ENCODE results near the gene SPOCK1. TPM values are rescaled to one million over a fixed set of nuclear protein-coding genes. Genes with fewer than 3 reads are reported as not detected.

The SPOCK1 gene
- total RNA-seq, 1 experiment from 2014 or later, result 10.9 TPM

DNA sequence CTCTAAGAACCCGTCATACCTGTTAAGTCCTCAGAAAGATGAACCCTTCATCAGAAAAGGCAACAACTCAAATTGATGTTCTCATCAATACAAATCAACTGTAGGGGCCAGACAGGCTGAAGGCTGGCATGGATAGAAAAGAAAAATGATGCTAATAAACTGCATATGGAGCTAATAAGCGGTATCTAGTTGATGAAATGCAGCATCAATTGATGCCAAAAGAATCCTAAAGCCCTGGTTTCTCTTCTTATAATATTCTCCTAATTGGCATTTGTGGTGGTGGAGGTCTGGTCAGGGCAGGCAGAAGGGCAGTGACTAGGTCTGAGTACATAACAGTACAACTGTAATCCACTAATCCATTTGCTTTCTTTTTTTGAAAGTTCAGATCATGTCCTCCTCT is 322.5 kb downstream of the SPOCK1 start:
- no peak overlapping the region for H2BK120ac ChIP-seq (ENCODE audit: low read depth, low read length, poor library complexity, severe bottlenecking)
- H3K23ac ChIP-seq (ENCODE audit: insufficient read length, low read depth, low read length), result no peak overlapping the region
- no peak overlapping the region for H2AFZ ChIP-seq (ENCODE audit: low read length)
- H4K5ac ChIP-seq (ENCODE audit: insufficient read length, low read depth, low read length), result no peak overlapping the region
- no peak overlapping the region for H3K4ac ChIP-seq (ENCODE audit: low read depth, low read length)
- Mint-ChIP-seq H3K4me1 (peaks cover 7 to 19% of the 10 kb centered on the region in 2 experiments; a peak in 3 of 4 replicates), H3K36me3 (ENCODE audit: insufficient read depth in 1 of 3, low read depth in 3 of 3) (no peaks in the 10 kb centered on the region), H3K27me3 (ENCODE audit: low read depth) (peaks cover 2% of the 10 kb centered on the region), H3K4me3 (no peak overlapping the region), H3K27ac (no peak overlapping the region), H3K9me3 (no peaks in the 10 kb centered on the region)
- H3K9me3 ChIP-seq (ENCODE audit: control insufficient read depth, low read depth, low read length), result no peaks in the 10 kb centered on the region
- H2BK12ac ChIP-seq (ENCODE audit: insufficient read length, low read depth, low read length), result no peak overlapping the region
- H3T11ph ChIP-seq (ENCODE audit: low read length), result no peak overlapping the region
- H2BK20ac ChIP-seq (ENCODE audit: low read depth, low read length, poor library complexity, severe bottlenecking), result no peak overlapping the region
- no peak overlapping the region for H4K91ac ChIP-seq (ENCODE audit: insufficient read length, low read depth, low read length)
- H3K79me1 ChIP-seq (ENCODE audit: insufficient read depth, low read depth, low read length, poor library complexity, severe bottlenecking), result no peaks in the 10 kb centered on the region
- no peaks in the 10 kb centered on the region for H3K4me1 ChIP-seq (ENCODE audit: insufficient read depth, low read length)
- no peak overlapping the region for H4K8ac ChIP-seq (replicated peaks; ENCODE audit: insufficient read length, low read depth, low read length)
- no peaks in the 10 kb centered on the region for H3K79me2 ChIP-seq (ENCODE audit: insufficient read depth, low read length)
- no peaks in the 10 kb centered on the region for H3K27me3 ChIP-seq (ENCODE audit: insufficient read depth, low read length)
- H3K27ac ChIP-seq (ENCODE audit: insufficient read length, low read depth, low read length), result no peak overlapping the region
- H2BK15ac ChIP-seq (ENCODE audit: low read depth, low read length), result no peak overlapping the region
- H2AK5ac ChIP-seq (ENCODE audit: insufficient read length, low read length), result no peak overlapping the region
- no peak overlapping the region for H3K18ac ChIP-seq (ENCODE audit: insufficient read length, low read depth, low read length)
- no peak overlapping the region for H3K56ac ChIP-seq (ENCODE audit: insufficient read length, low read depth, low read length)
- no peak for DNase-seq
- no peaks in the 10 kb centered on the region for H4K20me1 ChIP-seq (ENCODE audit: control insufficient read depth, insufficient read depth, insufficient read length)
- no peak overlapping the region for H2BK5ac ChIP-seq (ENCODE audit: insufficient read length, low read length)
- H3K23me2 ChIP-seq (ENCODE audit: insufficient read length, low read depth, low read length, poor library complexity, severe bottlenecking), result no peaks in the 10 kb centered on the region
- WGBS (ENCODE audit: extremely low coverage, insufficient read length, low lambda C conversion rate), result no CpG with 5 or more reads among the region's 2 CpGs
- no peak overlapping the region for H3K14ac ChIP-seq (ENCODE audit: insufficient read depth, low read length)
- TF ChIP-seq, protein P1, sequence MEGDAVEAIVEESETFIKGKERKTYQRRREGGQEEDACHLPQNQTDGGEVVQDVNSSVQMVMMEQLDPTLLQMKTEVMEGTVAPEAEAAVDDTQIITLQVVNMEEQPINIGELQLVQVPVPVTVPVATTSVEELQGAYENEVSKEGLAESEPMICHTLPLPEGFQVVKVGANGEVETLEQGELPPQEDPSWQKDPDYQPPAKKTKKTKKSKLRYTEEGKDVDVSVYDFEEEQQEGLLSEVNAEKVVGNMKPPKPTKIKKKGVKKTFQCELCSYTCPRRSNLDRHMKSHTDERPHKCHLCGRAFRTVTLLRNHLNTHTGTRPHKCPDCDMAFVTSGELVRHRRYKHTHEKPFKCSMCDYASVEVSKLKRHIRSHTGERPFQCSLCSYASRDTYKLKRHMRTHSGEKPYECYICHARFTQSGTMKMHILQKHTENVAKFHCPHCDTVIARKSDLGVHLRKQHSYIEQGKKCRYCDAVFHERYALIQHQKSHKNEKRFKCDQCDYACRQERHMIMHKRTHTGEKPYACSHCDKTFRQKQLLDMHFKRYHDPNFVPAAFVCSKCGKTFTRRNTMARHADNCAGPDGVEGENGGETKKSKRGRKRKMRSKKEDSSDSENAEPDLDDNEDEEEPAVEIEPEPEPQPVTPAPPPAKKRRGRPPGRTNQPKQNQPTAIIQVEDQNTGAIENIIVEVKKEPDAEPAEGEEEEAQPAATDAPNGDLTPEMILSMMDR (conservative IDR thresholded peaks at IDR 0.05), result no peak
- no peak overlapping the region for H3K9ac ChIP-seq (ENCODE audit: extremely low read depth, insufficient read length, low read length)
- no peak overlapping the region for H3K4me2 ChIP-seq (ENCODE audit: insufficient read depth, insufficient read length, low read length)

All from H9 (cell line).